ENCODE measurements around the gene CD276.

CD276 gene

DNA sequence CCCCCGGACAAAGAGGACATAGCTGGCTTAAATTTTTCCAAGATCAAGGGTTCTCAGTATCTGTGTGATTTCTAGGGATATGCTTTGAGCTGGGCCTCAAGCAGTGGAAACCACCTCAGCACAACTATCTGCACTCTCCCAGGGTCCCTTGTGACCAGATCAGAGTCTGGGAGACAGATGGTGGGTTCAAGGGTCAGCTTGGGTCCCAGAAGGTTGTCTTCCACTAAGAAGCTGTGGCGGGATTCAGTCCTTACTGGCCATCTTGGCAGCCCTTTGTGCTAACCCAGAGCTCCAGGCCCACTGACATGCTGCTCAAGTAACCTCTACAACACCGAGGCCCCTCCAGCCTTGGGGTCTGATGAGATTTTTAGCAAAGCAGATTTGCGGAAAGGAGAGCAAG is 66.3 kb downstream of the CD276 start:
- DNase-seq: no peak

DNA sequence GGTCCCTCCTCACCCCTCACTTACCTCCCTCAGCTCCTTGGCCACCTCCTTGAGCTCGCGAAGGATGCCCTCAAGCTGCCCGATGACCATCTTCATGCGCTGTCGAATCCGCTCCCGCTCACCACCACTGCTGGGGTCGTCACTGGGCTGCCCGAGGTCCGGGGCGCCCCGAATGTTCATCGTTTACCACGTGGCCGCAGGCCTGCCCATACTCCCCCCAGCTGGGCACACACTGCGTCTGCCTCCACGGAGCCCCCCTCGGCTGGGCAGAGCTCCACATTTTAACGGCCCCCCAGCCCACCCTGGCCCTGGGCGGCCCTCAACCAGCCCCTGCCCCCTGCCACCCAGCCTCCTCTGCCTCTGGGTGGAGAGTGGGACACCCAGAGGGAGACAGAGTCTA is 66.8 kb downstream of the CD276 start:
- DNase-seq: no peak

DNA sequence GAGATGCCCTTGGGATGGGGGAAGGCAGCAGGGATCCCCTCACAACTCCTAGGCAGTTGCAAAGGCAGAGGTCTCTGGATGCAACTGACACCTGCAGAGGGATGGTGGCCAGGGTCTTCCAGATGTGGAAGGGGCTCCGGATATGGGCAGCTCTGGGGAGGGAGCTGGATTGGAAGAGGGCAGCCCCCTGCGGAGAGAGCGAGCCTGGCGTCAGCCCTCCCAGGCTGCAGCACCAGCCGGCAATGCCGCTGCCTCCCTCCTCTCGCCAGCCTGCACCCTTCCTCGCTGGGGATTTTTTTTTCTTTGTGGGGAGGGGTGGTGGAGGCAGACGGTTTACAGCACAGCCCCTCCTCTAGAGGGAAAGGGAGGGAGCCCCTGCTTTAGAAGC is 67.3 kb downstream of the CD276 start:
- DNase-seq: no peak

DNA sequence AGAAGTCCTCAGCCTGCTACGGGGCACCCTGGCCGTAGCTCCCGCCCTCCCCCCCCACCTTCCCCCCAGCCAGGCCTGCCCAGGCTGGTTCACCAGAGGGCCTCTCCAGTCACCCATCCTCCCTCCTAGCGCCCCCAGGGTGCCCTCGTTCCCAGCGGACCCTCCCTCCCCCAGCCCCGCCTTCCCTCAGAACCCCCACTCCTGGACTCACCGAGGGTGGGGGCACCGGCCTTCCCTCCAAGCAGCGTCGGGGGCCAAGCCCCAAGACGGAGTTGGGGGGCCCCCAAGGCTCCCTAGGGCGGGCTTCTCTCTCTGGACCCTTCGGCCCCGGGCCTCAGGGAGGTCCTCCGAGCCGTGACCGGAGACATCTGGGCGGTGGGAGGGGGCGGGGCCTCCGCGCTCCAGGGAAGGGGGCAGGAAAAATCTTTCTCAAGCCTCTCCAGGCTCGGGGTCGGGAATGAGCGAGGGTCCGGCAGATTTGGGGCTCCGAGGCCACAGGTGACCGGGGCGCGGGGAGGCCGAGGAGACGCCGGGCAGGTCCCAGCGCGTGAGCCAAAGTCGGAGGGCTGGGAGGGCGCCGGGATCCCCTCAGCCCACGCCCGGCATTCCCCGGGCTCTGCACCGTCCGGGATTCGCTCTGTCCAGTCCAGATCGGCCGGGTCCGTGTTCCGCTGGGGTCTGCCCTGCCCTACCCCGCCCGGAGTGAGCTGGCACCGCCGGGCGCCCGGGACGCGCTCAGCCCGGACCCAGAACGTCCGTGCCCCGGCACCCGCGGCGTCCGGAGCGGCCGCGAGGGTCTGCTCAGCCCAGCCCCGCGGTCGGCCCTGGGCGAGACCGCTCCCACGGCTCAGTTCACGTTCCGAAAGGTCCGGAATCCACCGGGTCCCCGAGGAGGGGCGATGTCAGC is 68.0 kb downstream of the CD276 start:
- no peak for DNase-seq

DNA sequence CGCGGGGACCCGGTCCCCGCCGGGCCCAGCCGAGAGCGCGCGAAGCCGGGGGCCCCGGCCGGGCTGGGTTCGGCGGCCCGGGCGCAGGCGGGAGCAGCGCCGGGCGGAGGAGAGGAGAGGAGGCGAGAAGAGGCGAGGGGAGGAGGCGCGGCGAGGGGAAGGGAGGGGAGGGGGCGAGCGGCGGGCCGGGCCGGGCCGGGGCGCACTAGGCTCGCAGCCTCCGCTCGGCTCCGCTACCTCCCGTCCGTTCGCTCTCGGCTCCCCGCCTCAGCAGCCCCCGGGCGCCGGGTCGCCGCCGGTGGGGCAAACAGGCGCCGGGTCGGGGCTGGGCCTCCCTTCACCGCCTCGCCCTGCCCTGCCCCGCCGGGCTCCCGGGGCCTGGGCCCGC is 68.6 kb downstream of the CD276 start:
- DNase-seq: no peak

DNA sequence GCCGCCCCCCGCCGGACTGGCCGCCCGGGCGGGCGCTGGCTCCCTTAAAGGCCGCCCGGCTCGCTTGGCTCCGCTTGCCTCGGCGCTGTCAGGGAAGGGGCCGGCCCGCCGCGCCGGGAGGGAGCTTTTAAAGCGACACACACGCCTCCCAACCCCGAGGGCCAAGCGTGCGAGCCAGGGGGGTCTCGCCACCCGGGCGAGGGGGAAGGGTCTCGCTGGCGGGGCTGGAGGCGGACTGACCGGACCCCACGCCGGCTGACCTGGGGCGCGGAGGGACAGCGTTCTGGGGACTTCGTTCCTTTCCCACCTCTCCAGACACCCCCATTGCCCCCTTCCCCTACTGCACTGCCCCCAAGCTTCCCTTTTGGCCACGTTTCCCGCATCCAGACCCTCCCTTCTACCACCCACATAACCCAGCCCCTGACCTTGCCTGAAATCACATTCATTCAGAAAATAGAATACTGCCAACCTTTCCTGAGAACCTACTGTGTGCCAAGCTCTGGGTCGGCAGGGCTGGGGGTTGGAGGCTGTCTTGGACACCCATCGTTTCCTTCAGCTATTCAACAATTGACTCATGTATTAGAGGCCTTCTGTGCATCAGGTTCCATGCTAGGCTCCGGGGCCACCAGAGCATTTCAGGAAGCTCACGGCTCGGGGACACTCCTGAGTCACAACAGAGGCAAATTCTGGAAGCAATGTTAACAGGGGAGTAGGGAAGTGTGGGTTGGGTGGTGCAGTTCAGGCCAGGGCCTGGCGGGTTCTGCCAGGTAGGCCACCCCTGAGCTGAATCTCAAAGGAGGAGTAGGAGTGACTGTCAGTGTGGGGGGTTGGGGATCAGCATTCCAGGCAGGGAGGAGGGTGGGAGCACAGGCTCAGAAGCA is 69.3 kb downstream of the CD276 start, which contains the start of gene INSYN1:
Gene INSYN1 (minus strand): TSS at position 102 of the 881 bp plus-strand sequence. CDS start 2,221 bp downstream, outside the sequence.
- no peak for DNase-seq

DNA sequence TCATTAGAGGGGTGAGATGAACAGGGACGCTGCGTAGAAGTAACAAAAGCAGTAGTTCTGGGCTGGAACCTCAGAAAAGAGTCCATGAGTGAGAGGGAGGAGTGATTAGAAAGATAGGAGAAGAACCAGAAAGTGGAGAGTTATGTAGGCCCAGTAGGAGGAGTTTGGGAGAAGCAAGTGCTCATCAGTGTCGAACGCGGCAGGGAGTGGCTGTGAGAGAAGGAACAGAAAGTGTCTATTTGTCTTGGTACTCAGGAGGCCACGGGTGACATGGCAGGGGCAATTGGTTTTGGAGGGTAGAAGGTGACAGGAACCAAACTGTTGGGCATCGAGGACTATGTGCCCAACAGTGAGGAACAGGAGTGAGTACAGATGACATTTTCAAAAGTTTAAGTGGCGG is 70.3 kb downstream of the CD276 start:
- no peak for DNase-seq

DNA sequence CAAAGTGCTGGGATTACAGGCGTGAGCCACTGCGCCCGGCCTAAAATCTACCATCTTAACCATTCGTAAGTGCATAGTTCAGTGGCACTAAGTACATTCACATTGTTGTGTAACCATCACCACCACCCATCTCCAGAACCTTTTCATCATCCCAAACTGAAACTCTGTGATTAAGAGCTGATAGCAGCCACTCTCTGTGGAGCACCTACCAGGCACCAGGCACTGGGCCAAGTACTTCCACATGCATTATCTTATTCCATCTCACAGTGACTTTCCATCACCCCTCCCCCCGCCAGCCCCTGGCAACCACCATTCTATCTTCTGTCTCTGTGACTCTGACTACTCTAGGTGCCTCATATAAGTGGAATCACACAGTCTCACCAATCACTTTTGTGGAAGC is 71.3 kb downstream of the CD276 start:
- no peak for DNase-seq

DNA sequence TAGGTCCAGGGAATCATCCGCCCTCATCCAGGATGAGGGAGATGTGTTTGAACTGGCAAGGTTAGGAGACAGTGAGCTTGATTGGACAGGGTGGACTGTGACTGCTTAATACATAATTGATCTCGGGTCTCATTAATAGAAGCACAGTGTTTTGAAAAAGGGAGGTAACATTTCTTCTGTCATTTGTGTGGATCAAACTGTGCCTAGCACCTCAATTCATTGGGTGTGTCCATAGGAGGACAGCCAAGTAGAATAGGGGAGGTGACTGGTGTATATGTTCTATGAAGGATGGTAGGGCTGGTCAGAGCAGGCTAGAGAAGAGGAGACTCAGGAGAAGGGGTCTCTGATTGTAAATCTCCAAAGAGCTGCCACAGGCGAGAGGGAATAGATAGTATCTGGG is 71.8 kb downstream of the CD276 start:
- DNase-seq: no peak

DNA sequence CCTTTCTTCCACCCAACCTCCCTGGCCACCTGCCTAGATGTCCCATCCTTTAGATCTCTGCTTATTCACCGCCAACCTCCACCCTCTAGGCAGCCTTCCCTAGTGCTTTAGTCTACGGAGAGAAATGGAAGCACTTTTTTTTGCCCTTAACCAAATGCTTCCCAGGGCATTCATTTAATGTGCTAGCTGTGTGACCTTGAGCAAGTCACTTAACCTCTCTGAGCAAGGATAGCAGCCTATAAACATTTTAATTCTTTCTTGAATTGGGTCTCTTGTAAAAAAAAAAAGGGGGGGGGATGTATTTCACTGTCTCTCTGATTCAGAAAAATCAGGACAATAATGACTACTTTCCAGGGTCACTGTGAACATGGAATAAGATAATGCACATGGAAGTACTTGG is 72.2 kb downstream of the CD276 start:
- DNase-seq: no peak

DNA sequence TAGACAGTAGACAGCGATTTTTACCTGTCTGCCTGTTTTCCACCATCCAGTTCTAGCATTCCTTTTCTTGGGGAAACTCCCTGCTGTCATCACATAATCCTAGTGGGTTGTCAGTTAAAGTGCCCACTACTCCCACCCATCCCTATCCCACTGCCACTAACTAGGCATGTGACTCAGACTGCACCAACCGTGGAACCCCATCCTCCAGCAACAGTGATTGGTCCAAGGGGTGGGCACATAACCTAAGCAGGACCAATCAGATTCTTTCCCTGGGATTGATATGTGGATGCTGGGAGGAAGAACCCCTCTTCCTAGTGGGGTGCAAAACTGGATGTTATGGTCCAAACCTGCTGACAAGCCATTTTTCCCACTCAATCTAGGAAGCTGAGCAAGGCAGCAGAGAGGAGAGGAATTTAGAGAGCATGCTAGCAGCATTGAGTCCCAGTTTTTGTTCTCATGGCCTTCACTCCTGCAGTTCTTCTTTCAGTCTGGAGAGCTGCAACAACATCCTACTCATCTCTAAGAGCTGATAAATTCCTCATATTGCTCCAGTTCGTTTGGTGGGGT is 72.8 kb downstream of the CD276 start:
- no peak for DNase-seq

DNA sequence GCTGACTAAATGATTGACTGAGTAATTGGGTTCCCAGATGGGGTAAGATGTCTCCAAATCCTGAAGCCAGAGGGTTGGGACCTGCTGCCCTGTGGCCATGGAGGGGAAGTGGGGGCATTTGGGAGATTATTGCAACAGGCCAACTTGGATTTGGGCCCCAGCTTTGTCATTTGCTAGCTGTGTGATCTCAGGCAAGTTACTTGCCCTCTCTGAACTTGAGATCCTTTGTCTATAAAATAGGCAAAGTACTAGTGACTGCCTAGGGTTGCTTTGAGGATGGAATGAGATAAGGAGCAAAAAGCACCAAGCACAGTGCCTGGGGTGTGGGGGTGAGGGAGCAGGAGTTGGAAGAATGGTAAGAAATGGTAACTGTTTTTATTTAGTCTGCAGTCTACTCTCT is 73.4 kb downstream of the CD276 start:
- no peak for DNase-seq

DNA sequence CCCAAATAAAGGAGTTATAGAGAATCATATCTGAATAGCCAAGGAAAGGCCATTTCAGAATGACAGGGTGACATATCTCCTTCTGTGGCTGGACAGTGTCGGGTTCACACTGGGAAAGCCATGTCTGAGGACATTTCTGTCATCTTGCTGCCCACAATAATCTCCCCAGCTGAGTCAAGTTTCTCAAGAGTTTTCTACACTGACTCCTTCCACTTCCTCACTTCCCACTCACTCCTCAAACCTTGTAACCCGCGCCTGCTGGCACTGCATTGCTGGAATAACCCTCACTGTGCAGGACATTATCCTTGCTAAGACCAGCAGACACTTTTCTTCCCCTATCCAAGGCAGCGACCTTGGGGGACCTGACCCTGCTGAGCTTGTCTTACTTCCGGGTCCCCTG is 74.3 kb downstream of the CD276 start:
- DNase-seq: no peak

DNA sequence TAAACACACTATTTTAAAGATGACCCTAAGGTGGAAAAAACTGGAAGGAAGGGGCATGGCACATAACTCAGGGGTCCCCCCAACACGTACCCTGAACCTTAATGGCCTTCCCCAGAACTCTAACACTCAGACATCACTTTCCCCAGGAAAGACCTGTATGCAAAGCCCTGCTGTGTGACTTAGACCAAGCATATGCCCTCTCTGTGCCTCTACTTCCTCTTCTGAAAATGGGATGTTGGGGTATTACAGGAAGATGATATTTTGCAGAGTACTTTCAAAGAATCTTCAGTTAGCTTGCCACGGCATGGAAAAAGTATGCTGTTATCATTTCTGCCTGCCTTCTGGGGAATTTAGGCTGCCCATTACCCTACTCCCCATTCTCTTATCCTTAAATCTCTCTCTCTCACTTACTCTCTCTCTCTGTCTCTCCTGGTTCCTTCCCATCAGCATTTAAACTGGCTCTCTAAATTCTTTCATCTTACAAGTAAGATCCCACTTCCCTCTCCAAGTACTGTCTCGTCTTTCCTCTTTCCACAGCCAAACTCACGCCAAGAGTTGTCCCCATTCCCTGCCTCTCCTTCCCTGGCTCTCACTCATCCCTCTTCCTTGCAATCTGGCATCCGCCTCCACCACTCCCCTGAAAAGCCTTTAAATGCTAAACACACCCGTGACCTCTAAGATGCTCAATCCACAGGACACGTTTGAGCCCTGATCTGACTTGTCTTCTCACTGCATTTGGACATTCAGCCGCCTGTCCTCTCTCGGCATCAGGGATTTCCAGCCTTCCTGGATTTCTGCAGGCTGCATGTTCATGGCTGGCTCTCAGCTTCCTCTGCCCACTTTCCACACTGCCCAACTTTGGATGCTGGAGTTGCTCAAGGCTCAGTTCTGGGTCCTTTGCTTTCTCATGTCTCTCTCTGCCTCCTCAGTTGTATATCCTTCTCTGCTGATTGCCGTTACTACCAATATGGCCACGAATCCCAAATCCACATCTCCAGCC is 76.4 kb downstream of the CD276 start:
- no peak for DNase-seq

DNA sequence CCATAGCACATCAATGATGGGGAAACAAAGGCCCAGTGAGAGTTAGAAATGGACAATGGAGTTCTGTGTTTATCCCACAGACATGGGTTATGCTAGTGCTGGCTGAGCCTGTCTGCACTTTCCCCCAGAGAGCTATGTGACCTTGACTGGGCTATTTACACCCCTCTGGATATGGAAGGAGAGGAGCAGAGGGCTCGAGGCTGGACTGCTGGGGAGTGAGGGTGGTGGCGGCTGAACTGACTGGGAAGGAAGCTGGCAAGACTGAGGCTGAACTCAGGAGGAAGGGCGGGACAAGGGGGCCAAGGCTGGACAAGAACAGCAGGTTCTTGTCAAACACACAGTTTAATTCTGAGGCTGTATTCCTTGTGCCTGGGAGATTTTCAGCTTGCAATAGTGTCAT is 79.7 kb downstream of the CD276 start:
- DNase-seq: no peak

Measured in cortex of kidney (tissue), 1 donor.